Adrenal gland (tissue), 5 donors: ENCODE data around the gene TCF19.

Source experiments
- CTCF ChIP-seq, 6 experiments: fragments of 450-650 bp in 4 of 6; fragments of 200-600 bp in 2 of 6; sonication (generic) in 1 of 6; IDR thresholded peaks; 1 replicate in 5 of 6; 2 replicates in 1 of 6; pipeline versions ENCODE4 v1.5.1 to v1.8.0; 2016 to 2021; ENCODE audit warnings: antibody characterized with exemption in 6 of 6, mild to moderate bottlenecking in 2 of 6, moderate library complexity in 1 of 6
- POLR2A ChIP-seq, 2 donors: fragments of 450-650 bp; IDR thresholded peaks; one replicate each; pipeline ENCODE4 v1.6.1; 2017; ENCODE audit warnings: antibody characterized with exemption in 2 of 2, mild to moderate bottlenecking in 2 of 2, moderate library complexity in 1 of 2
- donor health status: DM: no; HTN: no; CAD: no.

- TF ChIP-seq CTCF (IDR thresholded peaks at IDR 0.05) (no peak), POLR2A (IDR thresholded peaks at IDR 0.05) (no peak)
Measured at GRCh38 chr6:31193206-31193605, 34.8 kb downstream of the TCF19 start.
